HL-60 (cell line): ENCODE results near the gene KIRREL1.

Source experiments
- DNase-seq, 2 experiments: peaks; one replicate each; pipeline ENCODE4 v3.0.0-alpha.2; 2010 to 2020; ENCODE audit warnings: low read depth in 1 of 2, low spot score in 1 of 2
- H3K27ac ChIP-seq: fragments of 250-450 bp; sonication (Bioruptor Pico); replicated peaks from 2 replicates; pipeline ENCODE4 v1.5.1; 2020; ENCODE audit warnings: mild to moderate bottlenecking, moderate library complexity
- H3K27me3 ChIP-seq: fragments of 250-450 bp; sonication (Bioruptor Pico); 2 replicates; pipeline ENCODE4 v1.5.1; 2021; ENCODE audit warnings: mild to moderate bottlenecking, moderate library complexity; ENCODE audit not compliant: insufficient read depth, poor library complexity, severe bottlenecking
- H3K4me3 ChIP-seq: replicated peaks from 2 replicates; pipeline ENCODE4 v1.5.1; 2011; ENCODE audit warnings: mild to moderate bottlenecking, control low read depth, low read length; ENCODE audit not compliant: insufficient read depth
- GABPA ChIP-seq: IDR thresholded peaks from 2 replicates; pipeline ENCODE4 v1.6.1; 2012; ENCODE audit warnings: low read depth
- POLR2AphosphoS5 ChIP-seq: IDR thresholded peaks from 2 replicates; pipeline ENCODE4 v1.6.1; 2012; ENCODE audit warnings: low read depth
- SPI1 ChIP-seq: IDR thresholded peaks from 2 replicates; pipeline ENCODE4 v1.6.1; 2012; ENCODE audit warnings: low read depth, mild to moderate bottlenecking, borderline replicate concordance
- TF ChIP-seq, protein P1 (sequence below): IDR thresholded peaks from one replicate; pipeline ENCODE4 v1.5.1; 2011; ENCODE audit warnings: low read length, control low read depth, inconsistent platforms; ENCODE audit not compliant: insufficient read depth
- TF ChIP-seq, protein P2 (sequence below): IDR thresholded peaks from 2 replicates; pipeline ENCODE4 v1.6.1; 2012; ENCODE audit warnings: low read depth; ENCODE audit not compliant: insufficient replicate concordance

Gene KIRREL1

DNA sequence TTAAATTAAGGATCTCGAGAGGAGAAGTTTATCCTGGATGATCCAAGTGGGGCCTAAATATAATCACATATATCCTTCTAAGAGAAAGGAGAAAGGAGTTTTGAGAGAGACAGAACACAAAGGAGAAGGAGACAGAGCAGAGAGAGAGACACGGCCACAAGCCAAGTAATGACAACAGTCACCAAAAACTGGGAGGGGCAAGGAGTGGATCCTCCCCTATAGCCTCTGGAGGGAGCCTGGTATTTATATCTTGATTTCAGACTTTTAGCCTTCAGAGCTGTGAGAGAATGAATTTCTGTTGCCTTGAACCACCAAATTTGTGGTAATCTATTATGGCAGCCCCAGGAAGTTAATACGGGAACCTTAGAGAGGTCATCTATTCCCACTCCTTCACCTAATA is 137.8 kb downstream of the KIRREL1 start:
- TF ChIP-seq GABPA (no peak), SPI1 (no peak), POLR2AphosphoS5 (no peak)
- TF ChIP-seq, protein P1, sequence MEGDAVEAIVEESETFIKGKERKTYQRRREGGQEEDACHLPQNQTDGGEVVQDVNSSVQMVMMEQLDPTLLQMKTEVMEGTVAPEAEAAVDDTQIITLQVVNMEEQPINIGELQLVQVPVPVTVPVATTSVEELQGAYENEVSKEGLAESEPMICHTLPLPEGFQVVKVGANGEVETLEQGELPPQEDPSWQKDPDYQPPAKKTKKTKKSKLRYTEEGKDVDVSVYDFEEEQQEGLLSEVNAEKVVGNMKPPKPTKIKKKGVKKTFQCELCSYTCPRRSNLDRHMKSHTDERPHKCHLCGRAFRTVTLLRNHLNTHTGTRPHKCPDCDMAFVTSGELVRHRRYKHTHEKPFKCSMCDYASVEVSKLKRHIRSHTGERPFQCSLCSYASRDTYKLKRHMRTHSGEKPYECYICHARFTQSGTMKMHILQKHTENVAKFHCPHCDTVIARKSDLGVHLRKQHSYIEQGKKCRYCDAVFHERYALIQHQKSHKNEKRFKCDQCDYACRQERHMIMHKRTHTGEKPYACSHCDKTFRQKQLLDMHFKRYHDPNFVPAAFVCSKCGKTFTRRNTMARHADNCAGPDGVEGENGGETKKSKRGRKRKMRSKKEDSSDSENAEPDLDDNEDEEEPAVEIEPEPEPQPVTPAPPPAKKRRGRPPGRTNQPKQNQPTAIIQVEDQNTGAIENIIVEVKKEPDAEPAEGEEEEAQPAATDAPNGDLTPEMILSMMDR = no peak
- TF ChIP-seq, protein P2, sequence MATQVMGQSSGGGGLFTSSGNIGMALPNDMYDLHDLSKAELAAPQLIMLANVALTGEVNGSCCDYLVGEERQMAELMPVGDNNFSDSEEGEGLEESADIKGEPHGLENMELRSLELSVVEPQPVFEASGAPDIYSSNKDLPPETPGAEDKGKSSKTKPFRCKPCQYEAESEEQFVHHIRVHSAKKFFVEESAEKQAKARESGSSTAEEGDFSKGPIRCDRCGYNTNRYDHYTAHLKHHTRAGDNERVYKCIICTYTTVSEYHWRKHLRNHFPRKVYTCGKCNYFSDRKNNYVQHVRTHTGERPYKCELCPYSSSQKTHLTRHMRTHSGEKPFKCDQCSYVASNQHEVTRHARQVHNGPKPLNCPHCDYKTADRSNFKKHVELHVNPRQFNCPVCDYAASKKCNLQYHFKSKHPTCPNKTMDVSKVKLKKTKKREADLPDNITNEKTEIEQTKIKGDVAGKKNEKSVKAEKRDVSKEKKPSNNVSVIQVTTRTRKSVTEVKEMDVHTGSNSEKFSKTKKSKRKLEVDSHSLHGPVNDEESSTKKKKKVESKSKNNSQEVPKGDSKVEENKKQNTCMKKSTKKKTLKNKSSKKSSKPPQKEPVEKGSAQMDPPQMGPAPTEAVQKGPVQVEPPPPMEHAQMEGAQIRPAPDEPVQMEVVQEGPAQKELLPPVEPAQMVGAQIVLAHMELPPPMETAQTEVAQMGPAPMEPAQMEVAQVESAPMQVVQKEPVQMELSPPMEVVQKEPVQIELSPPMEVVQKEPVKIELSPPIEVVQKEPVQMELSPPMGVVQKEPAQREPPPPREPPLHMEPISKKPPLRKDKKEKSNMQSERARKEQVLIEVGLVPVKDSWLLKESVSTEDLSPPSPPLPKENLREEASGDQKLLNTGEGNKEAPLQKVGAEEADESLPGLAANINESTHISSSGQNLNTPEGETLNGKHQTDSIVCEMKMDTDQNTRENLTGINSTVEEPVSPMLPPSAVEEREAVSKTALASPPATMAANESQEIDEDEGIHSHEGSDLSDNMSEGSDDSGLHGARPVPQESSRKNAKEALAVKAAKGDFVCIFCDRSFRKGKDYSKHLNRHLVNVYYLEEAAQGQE = no peak
- Histone ChIP-seq H3K4me3 (no peak overlapping the region), H3K27me3 (no peaks in the 10 kb centered on the region), H3K27ac (no peak overlapping the region)
- no peak for DNase-seq

DNA sequence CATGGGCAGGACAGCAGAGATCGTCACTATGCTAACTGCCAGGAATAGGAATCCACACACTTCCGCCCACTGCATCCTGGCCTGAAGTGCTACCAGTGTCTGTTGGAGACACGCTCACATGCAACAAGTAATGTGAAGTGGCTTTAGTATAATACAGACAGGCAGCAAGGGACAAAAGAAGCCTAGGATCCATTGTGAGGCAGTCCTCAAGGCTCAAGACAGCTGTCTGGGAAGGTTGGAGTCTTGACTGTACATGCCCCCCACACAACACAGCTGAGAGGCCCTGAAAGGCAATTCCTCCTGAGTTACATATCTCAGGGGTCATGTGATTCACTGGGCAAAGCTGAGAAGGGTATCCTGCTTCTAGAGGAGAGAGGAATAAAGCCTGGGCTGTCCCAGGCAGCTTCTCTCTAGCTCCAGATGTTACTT is 147.3 kb downstream of the KIRREL1 start:
- TF ChIP-seq GABPA = no peak
- TF ChIP-seq, protein P2 = no peak
- no peak for TF ChIP-seq POLR2AphosphoS5
- TF ChIP-seq SPI1 = no peak
- TF ChIP-seq, protein P1 = no peak
- no peaks in the 10 kb centered on the region for H3K27me3 ChIP-seq
- DNase-seq = no peak
- H3K4me3 ChIP-seq = no peak overlapping the region
- no peak overlapping the region for H3K27ac ChIP-seq

DNA sequence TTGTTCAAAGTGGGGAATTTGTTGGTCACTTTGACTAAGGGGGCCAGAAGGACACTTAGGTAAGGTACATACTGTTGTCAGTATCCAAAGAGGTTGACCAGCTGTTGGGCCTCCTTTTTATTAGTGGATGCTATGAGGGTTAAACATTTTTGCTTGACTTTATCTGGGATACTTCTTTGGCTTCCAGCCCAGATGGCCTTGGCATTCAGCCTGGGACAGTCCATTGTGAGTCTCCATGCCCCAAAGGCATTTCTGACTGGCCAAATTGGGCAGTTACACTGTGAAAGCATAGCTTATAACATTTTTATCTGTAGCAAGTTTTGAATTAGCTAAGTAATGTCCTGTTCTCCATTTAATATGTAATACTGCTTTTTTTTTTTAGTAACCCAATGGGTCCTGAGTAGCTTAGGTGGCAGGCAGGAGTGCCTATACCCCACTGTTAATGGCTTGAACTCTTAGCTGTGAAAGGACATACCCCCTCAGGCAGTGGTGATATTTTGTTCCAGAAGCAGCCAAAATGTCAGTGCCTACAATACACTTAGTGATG is 151.8 kb downstream of the KIRREL1 start:
- TF ChIP-seq POLR2AphosphoS5 = no peak
- TF ChIP-seq, protein P1 = no peak
- Histone ChIP-seq H3K4me3 (no peak overlapping the region), H3K27ac (no peak overlapping the region), H3K27me3 (no peaks in the 10 kb centered on the region)
- no peak for DNase-seq

DNA sequence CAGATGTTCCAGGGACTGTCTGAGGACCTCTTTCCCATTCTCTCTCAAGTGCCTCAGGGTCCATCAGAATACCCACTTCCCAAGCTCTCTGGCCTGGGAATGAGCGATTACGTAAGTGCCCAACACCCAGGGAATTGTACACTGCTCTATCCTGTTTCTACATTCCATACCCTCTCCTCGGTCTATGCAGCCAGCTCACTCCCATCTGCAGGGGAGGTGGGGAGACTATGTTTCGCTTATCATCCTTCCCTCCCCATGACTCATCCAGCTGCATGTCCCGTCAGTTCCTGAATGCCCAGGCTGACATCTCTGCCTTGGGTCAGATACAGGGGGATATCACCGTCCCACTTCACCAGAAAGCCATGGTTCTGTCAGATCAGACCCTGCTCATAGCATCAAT is 152.7 kb downstream of the KIRREL1 start:
- TF ChIP-seq, protein P1 = no peak
- no peak for TF ChIP-seq SPI1
- TF ChIP-seq, protein P2 = no peak
- TF ChIP-seq POLR2AphosphoS5 = no peak
- TF ChIP-seq GABPA = no peak
- no peak overlapping the region for H3K27ac ChIP-seq
- DNase-seq = no peak

More for the DNA sequence above, 152.7 kb downstream of the KIRREL1 start:
- Histone ChIP-seq H3K4me3 (no peak overlapping the region), H3K27me3 (no peaks in the 10 kb centered on the region)
